VCaP (cell line): ENCODE results near the gene NHSL1.

Source experiments
- H3K27ac ChIP-seq: fragments of 450-650 bp; 2 replicates; pipeline ENCODE4 v1.5.1; 2017
- CTCF ChIP-seq: fragments of 450-650 bp; conservative IDR thresholded peaks from 2 replicates; pipeline ENCODE4 v1.5.1; 2017; ENCODE audit warnings: mild to moderate bottlenecking, moderate library complexity

NHSL1 gene

GRCh38 chr6:138372711-138373463, 126.4 kb downstream of the NHSL1 start:
- no peak overlapping the region for H3K27ac ChIP-seq
- TF ChIP-seq CTCF: no peak; the same call in 1 of the 2 replicates
